T-helper 2 cell (primary cell): ENCODE measurements around the gene MT4.
"Not testable (repeated sequence)": the region's sequence is repeated elsewhere in the genome, so short reads cannot be mapped to it uniquely, and the experiment has no call there.

Source experiments
- DNase-seq, 5 experiments: peaks; one replicate each; pipeline versions ENCODE4 v3.0.0 to v3.0.0-alpha.2; 2012 to 2022

MT4 gene

GRCh38 chr16:56559109-56559508 lies 5.8 kb upstream of the MT4 start:
- DNase-seq, result no peak

- no peak for DNase-seq
These were observed 4.4 kb upstream of the MT4 start for GRCh38 chr16:56560447-56560846.

GRCh38 chr16:56561126-56561525 lies 3.7 kb upstream of the MT4 start:
- DNase-seq, result no peak

GRCh38 chr16:56569971-56570370 lies 5.1 kb downstream of the MT4 start:
- DNase-seq, result no peak

- DNase-seq, result no peak
These were observed 6.7 kb downstream of the MT4 start for GRCh38 chr16:56571525-56571924.

- no peak for DNase-seq
These were observed 9.8 kb downstream of the MT4 start for GRCh38 chr16:56574625-56575024.

- DNase-seq, result peak; percentile 77 to 85 (median 81)
These were observed 11.9 kb downstream of the MT4 start for GRCh38 chr16:56576585-56577299.

GRCh38 chr16:56577300-56577625 lies 12.4 kb downstream of the MT4 start:
- no peak for DNase-seq

- no peak for DNase-seq
These were observed 15.6 kb downstream of the MT4 start for GRCh38 chr16:56580391-56581048.

- not testable (repeated sequence) for DNase-seq
These were observed 18.0 kb downstream of the MT4 start for GRCh38 chr16:56582911-56583310.

GRCh38 chr16:56583351-56584168 lies 18.7 kb downstream of the MT4 start:
- no peak for DNase-seq

- DNase-seq, result no peak
These were observed 19.4 kb downstream of the MT4 start for GRCh38 chr16:56584276-56584675.

- no peak for DNase-seq
These were observed 23.9 kb downstream of the MT4 start for GRCh38 chr16:56588781-56589140.

- DNase-seq, result peak in 2 of 5 experiments; percentile 11 to 76
These were observed 24.5 kb downstream of the MT4 start, which contains the start of gene MT3 for GRCh38 chr16:56589141-56590039. MT3 (plus strand) TSS chr16:56589528; CDS start chr16:56589591, 63 bp downstream.

GRCh38 chr16:56591377-56592060 lies 26.6 kb downstream of the MT4 start:
- DNase-seq, result no peak

GRCh38 chr16:56593573-56594291 lies 28.9 kb downstream of the MT4 start:
- no peak for DNase-seq

GRCh38 chr16:56594292-56594619 lies 29.4 kb downstream of the MT4 start:
- no peak for DNase-seq

GRCh38 chr16:56600398-56600999 lies 35.6 kb downstream of the MT4 start:
- peak in 2 of 5 experiments; percentile 17 to 54 for DNase-seq

GRCh38 chr16:56601325-56601724 lies 36.5 kb downstream of the MT4 start:
- DNase-seq, result no peak

GRCh38 chr16:56603589-56603988 lies 38.7 kb downstream of the MT4 start:
- peak in 1 of 5 experiments; percentile 38 for DNase-seq

- DNase-seq, result no peak
These were observed 40.1 kb downstream of the MT4 start for GRCh38 chr16:56604966-56605365.
